ENCODE measurements around the gene NBL1.
"Not testable (repeated sequence)": the region's sequence is repeated elsewhere in the genome, so short reads cannot be mapped to it uniquely, and the experiment has no call there.

NBL1 gene

GRCh38 chr1:19623523-19623922 lies 20.6 kb upstream of the NBL1 start:
- DNase-seq, result no peak

DNA sequence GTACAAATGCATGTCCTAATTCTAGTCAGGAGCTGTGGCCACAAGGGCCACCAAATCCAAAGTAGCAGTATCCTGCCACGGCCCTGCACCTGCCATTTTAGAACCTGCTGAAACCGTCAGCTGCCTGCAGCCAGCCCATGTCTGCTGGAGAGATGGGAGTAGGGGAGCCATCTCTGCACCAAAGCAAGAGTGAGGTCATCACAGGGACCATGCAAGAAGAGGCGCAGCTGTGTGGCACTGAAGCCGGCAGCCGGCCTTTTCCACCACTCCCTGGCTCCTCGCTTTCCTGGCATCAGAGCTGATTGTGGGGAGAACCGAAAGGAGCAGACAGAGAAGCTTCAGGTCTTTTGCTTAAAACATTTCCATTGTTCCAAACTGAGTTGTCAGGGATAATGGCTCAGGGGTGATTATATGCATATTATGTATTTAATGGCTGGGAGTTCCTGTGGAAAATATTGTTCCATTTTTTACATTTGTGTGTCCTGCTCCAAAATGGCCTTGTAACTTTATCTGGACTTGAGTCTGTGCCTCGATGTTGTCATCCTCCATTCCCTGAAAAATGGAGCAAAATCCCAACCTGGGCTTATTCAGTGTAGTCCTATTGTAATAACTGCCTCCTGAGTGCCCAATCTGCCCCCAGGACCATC lies 18.7 kb upstream of the NBL1 start:
- no peak for DNase-seq

- no peak for DNase-seq
Observed at GRCh38 chr1:19628879-19629278, 15.2 kb upstream of the NBL1 start.

GRCh38 chr1:19629357-19629756 lies 14.8 kb upstream of the NBL1 start:
- no peak for DNase-seq

DNA sequence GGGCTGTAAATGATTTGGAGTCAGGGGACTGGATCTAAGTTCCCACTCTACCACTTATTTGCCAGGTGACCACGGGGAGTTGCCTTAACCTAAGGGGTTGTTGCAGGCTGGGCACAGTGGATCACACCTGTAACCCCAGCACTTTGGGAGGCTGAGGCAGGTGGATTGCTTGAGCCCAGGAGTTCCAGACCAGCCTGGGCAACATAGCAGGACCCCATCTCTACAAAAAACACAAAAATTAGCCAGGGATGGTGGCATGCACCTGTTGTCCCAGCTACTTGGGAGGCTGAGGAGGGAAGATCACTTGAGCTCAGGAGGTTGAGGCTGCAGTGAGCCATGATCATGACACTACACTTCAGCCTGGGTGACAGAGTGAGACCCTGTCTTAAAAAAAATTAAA lies 13.9 kb upstream of the NBL1 start:
- DNase-seq, result not testable (repeated sequence)

DNA sequence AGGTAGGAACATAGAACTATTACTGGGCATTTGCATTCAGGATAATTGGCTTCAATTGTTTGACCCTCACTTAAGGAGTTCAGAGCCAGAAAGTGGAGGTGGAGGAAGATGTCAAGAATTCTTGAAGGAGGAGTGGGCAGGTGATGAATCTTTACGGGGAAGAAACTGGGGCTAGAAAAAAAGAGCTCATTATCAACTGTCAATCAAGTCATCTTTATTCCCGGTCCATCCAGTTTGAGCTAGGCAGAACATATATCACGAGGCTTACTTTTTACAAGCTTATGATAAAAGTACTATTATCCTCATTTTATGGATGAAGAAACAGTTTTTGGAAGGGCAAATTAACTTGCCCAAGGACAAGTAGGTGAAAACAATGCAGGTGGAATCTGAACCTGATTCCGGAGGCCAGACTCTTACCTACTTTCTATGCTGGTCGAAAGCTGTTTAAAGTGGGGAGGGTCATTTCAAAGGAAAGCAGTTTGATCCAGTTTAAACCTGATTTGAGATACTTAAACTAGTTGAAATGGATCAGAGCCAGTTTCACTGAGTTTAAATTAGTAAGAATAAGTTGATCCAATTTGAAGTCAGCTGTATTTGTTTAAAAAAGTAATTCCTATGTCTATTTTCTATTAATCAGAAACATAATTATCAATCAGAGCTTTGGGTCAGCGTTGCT lies 13.3 kb upstream of the NBL1 start:
- DNase-seq, result no peak

DNA sequence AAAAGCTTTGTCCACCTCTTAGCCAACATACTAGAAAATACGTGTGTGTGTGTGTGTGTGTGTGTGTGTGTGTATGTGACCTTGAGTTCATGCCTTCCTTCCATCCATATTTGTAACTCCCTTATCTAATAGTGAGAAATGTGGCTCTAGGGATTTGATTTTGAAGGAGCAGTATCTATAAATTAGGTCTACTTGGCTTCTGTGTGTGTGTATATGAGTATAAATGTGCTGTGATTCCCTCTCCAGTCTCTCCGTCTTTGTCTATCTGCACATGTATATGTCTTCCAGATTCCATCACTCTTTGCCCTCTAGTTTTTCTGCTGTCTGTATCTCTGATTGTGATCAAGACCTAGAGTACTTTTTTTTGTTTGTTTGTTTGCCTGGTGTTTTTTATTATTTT lies 11.9 kb upstream of the NBL1 start:
- DNase-seq, result no peak

DNA sequence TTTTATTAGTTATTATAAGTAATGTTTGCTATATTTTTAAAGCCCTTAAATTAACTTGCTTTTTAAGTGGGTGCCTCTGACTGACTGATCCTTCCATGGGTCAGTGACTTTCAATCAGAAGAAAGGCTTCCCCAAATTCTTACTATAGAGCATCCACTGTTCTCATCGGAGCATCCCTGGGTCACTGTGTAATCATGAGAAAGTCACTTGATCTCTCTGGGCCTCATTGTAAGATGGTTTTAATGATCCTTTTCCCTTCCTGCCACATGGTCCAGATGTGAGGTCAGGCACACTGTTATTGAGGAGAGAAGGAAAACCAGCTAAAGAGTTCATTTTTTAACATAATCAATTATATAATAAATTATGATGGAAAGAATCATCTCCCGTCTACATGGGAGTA lies 11.0 kb upstream of the NBL1 start:
- DNase-seq, result no peak

DNA sequence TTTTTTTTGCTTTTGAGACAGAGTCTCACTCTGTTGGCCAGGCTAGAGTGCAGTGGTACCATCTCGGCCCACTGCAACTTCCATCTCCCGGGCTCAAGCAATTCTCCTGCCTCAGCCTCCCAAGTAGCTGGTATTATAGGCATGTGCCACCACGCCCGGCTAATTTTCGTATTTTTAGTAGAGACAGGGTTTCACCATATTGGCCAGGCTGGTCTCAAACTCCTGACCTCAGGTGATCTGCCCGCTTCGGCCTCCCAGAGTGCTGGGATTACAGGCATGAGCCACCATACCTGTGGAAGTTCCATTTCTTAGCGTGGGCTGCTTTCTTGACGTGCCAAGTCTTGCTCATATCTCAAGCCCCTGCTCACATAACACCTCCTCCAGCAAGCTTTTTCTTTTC lies 9.0 kb upstream of the NBL1 start:
- not testable (repeated sequence) for DNase-seq

- DNase-seq, result no peak
Observed at GRCh38 chr1:19635646-19636045, 8.5 kb upstream of the NBL1 start.

GRCh38 chr1:19636065-19636464 lies 8.0 kb upstream of the NBL1 start:
- no peak for DNase-seq

DNA sequence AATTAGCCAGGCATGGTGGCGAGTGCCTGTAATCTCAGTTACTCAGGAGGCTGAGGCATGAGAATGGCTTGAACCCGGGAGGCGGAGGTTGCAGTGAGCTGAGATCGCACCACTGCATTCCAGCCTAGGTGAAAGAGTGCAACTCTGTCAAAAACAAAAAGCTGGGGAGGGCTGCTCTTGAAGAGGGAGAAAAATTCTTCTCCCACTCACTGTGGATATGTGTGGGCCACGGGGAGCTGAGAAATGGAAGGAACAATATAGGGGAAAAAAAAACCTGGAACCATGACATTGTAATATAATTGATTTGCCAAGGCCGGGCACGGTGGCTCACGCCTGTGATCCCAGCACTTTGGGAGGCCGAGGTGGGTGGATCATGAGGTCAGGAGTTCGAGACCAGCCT lies 7.4 kb upstream of the NBL1 start:
- not testable (repeated sequence) for DNase-seq

- no peak for DNase-seq
Observed at GRCh38 chr1:19637606-19638005, 6.5 kb upstream of the NBL1 start.

DNA sequence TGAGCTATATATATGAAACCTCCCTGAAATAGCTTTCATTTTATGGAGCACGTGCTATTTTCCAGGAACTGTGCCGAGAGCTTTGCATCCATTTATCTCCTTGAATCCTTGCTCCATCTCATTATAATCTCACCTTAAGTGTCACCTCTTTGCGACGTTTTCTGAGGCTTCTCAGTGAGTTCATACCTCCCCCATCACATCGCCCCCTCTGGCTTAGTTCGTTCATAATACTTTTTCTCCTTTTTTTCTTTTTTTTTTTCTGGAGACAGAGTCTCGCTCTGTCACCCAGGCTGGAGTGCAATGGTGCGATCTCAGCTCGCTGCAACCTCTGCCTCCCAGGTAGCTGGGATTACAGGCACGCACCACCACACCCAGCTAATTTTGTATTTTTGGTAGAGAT lies 4.9 kb upstream of the NBL1 start:
- DNase-seq, result not testable (repeated sequence)

DNA sequence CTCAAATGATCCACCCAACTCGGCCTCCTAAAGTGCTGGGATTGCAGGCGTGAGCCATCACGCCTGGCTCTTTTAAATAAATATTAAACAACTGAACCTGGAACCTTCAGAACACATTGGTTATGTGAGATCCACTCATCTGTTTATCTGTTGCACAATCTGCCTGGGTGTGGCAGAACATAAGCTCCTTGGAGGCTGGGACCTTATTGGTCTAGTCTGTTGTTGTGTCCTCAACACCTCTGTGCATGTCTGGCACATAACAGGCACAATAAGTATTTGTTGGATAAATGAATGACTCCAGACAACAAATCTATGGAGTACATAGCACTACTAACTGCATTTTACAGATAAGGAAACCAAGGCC lies 4.1 kb upstream of the NBL1 start:
- no peak for DNase-seq

DNA sequence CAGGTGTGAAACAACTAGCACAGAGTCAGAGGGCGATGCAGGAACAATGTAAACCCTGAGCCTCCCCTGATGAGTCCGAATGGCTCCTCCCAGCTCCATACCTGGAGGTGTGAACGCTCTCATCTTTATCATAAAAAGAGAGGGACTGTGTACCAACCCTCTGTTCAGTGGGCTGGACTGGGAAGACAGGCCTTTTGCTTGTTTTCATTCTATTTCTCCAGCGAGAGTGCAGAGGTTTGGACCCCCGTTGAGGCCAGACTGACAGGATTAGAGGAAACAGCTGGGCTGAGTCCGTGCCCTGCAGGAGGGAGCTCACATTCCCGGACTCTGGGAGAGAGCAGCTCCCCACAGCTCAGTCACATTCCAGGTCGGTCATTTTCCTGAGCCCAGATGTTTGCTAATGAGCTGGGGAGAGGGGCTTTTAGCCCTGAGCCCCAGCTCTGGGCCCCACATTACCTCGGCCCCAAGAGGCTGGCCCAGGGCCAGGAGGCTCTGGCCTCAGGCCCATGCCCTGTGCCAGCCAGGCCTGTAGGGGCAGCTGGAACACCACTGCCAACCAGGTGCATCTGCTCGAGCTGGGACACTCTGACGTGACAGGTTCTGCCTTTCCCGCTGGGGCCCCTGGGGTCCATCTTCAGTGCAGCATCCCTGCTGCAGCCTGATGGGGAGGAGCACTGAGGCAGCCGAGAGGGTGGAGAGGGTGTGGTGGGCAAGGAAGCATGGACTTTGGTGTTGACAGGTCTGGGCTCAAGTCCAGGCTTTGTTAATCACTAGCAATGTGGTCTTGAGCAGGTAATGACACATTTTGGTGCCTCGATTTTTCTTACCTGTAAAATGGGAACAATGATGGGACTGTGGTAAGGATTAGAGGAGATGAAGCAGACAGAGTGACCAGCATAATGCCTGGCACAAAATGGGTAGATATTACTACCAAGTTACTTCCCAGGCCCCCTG lies 3.5 kb upstream of the NBL1 start:
- no peak for DNase-seq

DNA sequence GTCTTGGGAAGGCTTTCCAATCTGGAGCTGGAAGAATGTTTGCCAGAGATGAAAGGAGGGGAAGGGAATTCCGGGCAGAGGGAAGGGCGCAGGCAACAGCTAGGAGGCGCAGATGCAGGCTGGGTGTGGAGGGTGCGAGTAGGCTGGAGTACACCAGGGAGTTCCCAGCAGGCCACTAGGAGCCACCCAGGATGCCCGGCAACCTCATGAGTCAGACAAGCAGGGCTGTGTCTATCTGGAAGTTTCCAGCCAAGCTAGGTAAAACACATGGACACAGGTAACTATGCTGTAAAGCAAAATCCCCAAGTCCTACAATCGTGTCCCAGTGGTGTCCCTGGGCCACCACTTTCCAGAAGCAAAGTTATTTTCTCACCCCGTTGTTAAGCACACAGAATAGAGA lies 990 bp upstream of the NBL1 start:
- DNase-seq, result no peak

- DNase-seq, result no peak
Observed at GRCh38 chr1:19644395-19644680, 227 bp downstream of the NBL1 start.

DNA sequence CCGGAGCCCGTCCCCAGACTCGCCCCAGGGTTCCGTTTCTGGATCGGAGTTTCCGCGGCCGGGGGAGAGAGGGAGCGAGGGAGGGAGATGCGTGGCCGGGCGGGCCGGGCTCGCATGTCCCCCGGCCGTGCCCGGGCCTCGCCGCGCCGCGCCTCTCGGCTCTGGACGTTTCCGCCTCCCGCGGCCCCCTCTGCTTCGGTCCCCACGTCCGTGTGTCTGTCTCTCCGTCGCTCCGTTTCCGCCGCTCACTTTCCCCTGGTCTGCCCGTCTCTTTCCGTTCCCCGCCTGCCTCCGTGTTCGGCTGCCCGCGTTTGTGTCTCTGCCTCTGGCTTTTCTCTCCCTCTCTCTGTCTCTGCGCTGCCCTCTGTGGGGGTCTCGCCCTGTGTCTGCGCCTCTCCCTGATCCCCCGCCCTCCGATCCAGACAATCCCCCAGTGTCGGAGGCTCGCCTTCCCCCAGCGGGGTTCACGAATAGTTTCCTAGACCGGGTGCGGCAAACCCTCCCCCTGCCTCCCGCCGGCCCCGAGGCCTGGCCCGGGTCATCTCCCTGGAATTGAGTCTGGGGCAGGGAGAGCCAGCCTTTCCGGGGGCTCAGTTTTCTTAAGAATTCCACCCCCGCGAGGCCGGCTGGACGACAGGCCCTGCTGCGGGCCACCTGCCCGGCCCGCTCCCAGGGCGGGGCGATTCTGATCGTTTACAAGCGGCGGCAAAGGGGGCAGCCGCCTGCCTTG lies 735 bp downstream of the NBL1 start:
- no peak for DNase-seq

GRCh38 chr1:19645411-19646251 lies 1.5 kb downstream of the NBL1 start:
- no peak for DNase-seq

- DNase-seq, result no peak
Observed at GRCh38 chr1:19646377-19647319, 2.5 kb downstream of the NBL1 start.
